Liver (tissue), 9 donors: ENCODE measurements around the gene C2CD4D. TPM values are rescaled to one million over a fixed set of nuclear protein-coding genes. Genes with fewer than 3 reads are reported as not detected.
"Not testable (repeated sequence)": the region's sequence is repeated elsewhere in the genome, so short reads cannot be mapped to it uniquely, and the experiment has no call there.

Source experiments
- DNase-seq: peaks from one replicate; pipeline ENCODE4 v3.0.0-alpha.2; 2017; ENCODE audit warnings: low spot score
- H3K27ac ChIP-seq, 2 donors: one replicate each; pipeline ENCODE4 v1.7.0; 2013; ENCODE audit warnings: inconsistent platforms in 2 of 2, low read length in 2 of 2, control low read depth in 1 of 2, low read depth in 1 of 2, mild to moderate bottlenecking in 1 of 2
- H3K27me3 ChIP-seq, 4 donors: one replicate each; pipeline versions ENCODE4 v1.6.1 to v1.7.0; 2013; ENCODE audit warnings: low read length in 3 of 4, inconsistent platforms in 1 of 4, mild to moderate bottlenecking in 1 of 4, moderate library complexity in 1 of 4; ENCODE audit not compliant: control insufficient read depth in 4 of 4, insufficient read depth in 4 of 4
- H3K36me3 ChIP-seq, 4 donors: one replicate each; pipeline versions ENCODE4 v1.6.1 to v1.7.0; 2013; ENCODE audit warnings: low read length in 3 of 4, mild to moderate bottlenecking in 3 of 4, low read depth in 1 of 4, moderate library complexity in 1 of 4; ENCODE audit not compliant: control insufficient read depth in 4 of 4, insufficient read depth in 3 of 4
- H3K4me1 ChIP-seq, 4 donors: one replicate each; pipeline versions ENCODE4 v1.6.1 to v1.7.0; 2013; ENCODE audit warnings: low read length in 3 of 4, mild to moderate bottlenecking in 3 of 4, moderate library complexity in 1 of 4; ENCODE audit not compliant: control insufficient read depth in 4 of 4, insufficient read depth in 4 of 4
- H3K4me3 ChIP-seq, 3 donors: one replicate each; pipeline versions ENCODE4 v1.6.1 to v1.7.0; 2013; ENCODE audit warnings: low read length in 3 of 3, control low read depth in 1 of 3, low read depth in 1 of 3, mild to moderate bottlenecking in 1 of 3
- H3K9ac ChIP-seq, 2 donors: one replicate each; pipeline ENCODE4 v1.7.0; 2013; ENCODE audit warnings: low read length in 2 of 2, mild to moderate bottlenecking in 2 of 2, moderate library complexity in 2 of 2, control low read depth in 1 of 2, low read depth in 1 of 2
- H3K9me3 ChIP-seq, 4 donors: one replicate each; pipeline versions ENCODE4 v1.6.1 to v1.7.0; 2013; ENCODE audit warnings: low read length in 3 of 4; ENCODE audit not compliant: control insufficient read depth in 4 of 4
- RAD21 ChIP-seq, 2 donors: IDR thresholded peaks; 2 replicates each; pipeline ENCODE4 v1.6.1; 2016; ENCODE audit warnings: antibody characterized with exemption in 2 of 2, mild to moderate bottlenecking in 2 of 2
- TAF1 ChIP-seq: conservative IDR thresholded peaks from 2 replicates; pipeline ENCODE4 v1.6.1; 2016; ENCODE audit warnings: antibody characterized with exemption, mild to moderate bottlenecking
- WGBS: extraction: QIAGEN DNeasy Blood & Tissue Kit; methylation state at CpG from one replicate; pipeline ENCODE4 v1.1.7; 2013; 5-methylcytosine and 5-hydroxymethylcytosine counted together
- polyA plus RNA-seq, 2 donors: library from polyadenylated mRNA; stranded (reverse) in 1 of 2; unstranded in 1 of 2; fragments of 200-250 nt in 1 of 2; fragments of >200 nt in 1 of 2; fragmentation: Nextera tagmentation in 1 of 2; extraction: Ambion mirVana in 1 of 2; gene quantifications; one replicate each; pipeline versions ENCODE4 v1.2.1 to v1.2.3, GENCODE V29; 2013 to 2015
- total RNA-seq, 2 donors: library from RNA; depleted of rRNA; stranded (reverse); fragments of >200 nt; gene quantifications; one replicate each; pipeline ENCODE4 v1.2.3, GENCODE V29; 2014
- TF ChIP-seq, protein P1 (sequence below): fragments of 150-350 bp; IDR thresholded peaks from 2 replicates; pipeline ENCODE4 v1.5.1; 2017; ENCODE audit warnings: improper control_type of control experiment, low read depth, low read length; ENCODE audit not compliant: missing input control
- TF ChIP-seq, protein P2 (sequence below): IDR thresholded peaks from 2 replicates; pipeline ENCODE4 v1.6.1; 2016; ENCODE audit warnings: antibody characterized with exemption, mild to moderate bottlenecking
- donor health status: healthy.
- donor health status: healthy.
- donor health status: healthy.
- donor health status: healthy.
- donor health status: healthy.

C2CD4D gene
- total and polyA plus RNA-seq, 4 donors = 0.02 to 0.08 TPM; not detected in 2

DNA sequence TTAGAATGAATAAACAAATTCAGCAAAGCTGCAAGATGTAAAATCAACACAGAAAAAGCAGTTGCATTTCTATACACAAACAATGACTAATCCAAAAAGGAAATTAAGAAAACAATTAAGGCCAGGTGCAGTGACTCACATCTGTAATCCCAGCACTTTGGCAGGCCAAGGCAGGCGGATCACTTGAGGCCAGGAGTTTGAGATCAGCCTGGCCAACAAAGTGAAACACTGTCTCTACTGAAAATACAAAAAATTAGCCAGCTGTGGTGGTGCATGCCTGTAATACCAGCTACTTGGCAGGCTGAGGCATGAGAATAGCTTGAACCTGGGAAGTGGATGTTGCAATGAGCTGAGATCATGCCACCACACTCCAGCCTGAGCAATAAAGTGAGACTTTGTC, 47.4 kb upstream of the C2CD4D start:
- Histone ChIP-seq H3K4me3 (no peak overlapping the region), H3K9ac (no peak overlapping the region), H3K36me3 (peaks cover 0 to 10% (median 5%) of the 10 kb centered on the region in 4 donors), H3K9me3 (no peaks in the 10 kb centered on the region), H3K4me1 (no peaks in the 10 kb centered on the region), H3K27ac (no peak overlapping the region), H3K27me3 (no peaks in the 10 kb centered on the region)
- TF ChIP-seq, protein P1, sequence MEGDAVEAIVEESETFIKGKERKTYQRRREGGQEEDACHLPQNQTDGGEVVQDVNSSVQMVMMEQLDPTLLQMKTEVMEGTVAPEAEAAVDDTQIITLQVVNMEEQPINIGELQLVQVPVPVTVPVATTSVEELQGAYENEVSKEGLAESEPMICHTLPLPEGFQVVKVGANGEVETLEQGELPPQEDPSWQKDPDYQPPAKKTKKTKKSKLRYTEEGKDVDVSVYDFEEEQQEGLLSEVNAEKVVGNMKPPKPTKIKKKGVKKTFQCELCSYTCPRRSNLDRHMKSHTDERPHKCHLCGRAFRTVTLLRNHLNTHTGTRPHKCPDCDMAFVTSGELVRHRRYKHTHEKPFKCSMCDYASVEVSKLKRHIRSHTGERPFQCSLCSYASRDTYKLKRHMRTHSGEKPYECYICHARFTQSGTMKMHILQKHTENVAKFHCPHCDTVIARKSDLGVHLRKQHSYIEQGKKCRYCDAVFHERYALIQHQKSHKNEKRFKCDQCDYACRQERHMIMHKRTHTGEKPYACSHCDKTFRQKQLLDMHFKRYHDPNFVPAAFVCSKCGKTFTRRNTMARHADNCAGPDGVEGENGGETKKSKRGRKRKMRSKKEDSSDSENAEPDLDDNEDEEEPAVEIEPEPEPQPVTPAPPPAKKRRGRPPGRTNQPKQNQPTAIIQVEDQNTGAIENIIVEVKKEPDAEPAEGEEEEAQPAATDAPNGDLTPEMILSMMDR = no peak
- TF ChIP-seq RAD21 (IDR thresholded peaks at IDR 0.05) (no peak), TAF1 (no peak)
- TF ChIP-seq, protein P2, sequence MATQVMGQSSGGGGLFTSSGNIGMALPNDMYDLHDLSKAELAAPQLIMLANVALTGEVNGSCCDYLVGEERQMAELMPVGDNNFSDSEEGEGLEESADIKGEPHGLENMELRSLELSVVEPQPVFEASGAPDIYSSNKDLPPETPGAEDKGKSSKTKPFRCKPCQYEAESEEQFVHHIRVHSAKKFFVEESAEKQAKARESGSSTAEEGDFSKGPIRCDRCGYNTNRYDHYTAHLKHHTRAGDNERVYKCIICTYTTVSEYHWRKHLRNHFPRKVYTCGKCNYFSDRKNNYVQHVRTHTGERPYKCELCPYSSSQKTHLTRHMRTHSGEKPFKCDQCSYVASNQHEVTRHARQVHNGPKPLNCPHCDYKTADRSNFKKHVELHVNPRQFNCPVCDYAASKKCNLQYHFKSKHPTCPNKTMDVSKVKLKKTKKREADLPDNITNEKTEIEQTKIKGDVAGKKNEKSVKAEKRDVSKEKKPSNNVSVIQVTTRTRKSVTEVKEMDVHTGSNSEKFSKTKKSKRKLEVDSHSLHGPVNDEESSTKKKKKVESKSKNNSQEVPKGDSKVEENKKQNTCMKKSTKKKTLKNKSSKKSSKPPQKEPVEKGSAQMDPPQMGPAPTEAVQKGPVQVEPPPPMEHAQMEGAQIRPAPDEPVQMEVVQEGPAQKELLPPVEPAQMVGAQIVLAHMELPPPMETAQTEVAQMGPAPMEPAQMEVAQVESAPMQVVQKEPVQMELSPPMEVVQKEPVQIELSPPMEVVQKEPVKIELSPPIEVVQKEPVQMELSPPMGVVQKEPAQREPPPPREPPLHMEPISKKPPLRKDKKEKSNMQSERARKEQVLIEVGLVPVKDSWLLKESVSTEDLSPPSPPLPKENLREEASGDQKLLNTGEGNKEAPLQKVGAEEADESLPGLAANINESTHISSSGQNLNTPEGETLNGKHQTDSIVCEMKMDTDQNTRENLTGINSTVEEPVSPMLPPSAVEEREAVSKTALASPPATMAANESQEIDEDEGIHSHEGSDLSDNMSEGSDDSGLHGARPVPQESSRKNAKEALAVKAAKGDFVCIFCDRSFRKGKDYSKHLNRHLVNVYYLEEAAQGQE = no peak
- DNase-seq = no peak
- WGBS = 94% methylated on average over 1 of the region's 1 CpG

DNA sequence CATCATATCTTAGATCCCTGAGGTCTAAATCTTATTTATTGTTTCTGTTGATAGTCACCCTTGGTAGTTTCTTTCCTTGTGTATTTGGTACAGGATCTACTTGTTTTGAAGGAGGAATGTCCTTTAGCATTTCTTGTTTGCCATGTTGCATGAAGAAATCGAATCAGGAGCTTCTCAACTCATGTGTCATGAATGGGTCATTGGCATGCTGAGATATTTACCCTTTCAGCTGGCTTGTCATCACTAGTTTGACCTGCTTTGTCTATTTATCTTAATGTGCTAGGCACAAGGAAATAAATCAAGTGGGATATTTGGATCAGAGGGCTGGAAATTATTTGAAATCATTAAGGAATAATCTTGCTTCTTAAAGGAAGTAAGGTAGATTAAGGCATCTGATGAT, 45.9 kb upstream of the C2CD4D start:
- Histone ChIP-seq H3K36me3 (peaks cover 0 to 10% (median 4%) of the 10 kb centered on the region in 4 donors), H3K9me3 (no peaks in the 10 kb centered on the region), H3K27me3 (no peaks in the 10 kb centered on the region), H3K4me1 (no peaks in the 10 kb centered on the region), H3K9ac (no peak overlapping the region), H3K27ac (no peak overlapping the region), H3K4me3 (no peak overlapping the region)
- DNase-seq = no peak
- 55% methylated on average over 1 of the region's 1 CpG for WGBS
- no peak for TF ChIP-seq TAF1

DNA sequence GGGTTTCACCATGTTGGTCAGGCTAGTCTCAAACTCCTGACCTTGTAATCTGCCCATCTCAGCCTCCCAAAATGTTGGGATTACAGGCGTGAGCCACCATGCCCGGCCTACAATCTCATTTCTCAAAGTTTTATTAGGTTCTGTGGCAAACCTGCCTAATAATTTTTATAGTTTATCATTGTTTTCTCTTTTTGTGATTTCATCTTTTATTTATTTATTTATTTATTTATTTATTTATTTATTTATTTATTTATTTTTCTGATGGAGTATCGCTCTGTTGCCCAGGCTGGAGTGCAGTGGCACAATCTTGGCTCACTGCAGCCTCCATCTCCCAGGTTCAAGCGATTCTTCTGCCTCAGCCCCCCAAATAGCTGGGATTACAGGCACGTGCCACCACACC, 45.3 kb upstream of the C2CD4D start:
- H3K9me3 ChIP-seq, DNase-seq, H3K4me1 ChIP-seq, H3K4me3 ChIP-seq, H3K9ac ChIP-seq, H3K27me3 ChIP-seq, H3K36me3 ChIP-seq, H3K27ac ChIP-seq: not testable (repeated sequence)
- 98% methylated on average over 5 of the region's 5 CpGs for WGBS

DNA sequence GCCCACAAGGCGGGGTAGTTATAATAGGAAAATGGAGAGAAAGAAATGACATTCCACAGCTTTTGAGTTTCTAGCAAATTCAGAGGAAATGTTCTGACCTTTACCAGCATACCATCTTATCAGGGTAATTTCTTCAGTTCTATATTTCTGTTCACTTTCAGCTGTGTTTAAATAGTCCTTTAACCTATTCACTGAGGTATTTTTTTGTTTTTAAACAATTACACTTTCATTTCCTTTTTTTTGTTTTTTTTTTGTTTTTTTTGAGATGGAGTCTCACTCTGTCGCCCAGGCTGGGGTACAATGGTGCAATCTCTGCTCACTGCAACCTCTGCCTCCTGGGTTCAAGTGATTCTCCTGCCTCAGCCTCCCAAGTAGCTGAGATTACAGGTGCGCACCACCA, 44.8 kb upstream of the C2CD4D start:
- not testable (repeated sequence) for H3K4me1 ChIP-seq, H3K4me3 ChIP-seq, H3K27me3 ChIP-seq, DNase-seq, H3K9ac ChIP-seq, H3K27ac ChIP-seq, H3K9me3 ChIP-seq, H3K36me3 ChIP-seq
- WGBS = 93% methylated on average over 3 of the region's 3 CpGs

DNA sequence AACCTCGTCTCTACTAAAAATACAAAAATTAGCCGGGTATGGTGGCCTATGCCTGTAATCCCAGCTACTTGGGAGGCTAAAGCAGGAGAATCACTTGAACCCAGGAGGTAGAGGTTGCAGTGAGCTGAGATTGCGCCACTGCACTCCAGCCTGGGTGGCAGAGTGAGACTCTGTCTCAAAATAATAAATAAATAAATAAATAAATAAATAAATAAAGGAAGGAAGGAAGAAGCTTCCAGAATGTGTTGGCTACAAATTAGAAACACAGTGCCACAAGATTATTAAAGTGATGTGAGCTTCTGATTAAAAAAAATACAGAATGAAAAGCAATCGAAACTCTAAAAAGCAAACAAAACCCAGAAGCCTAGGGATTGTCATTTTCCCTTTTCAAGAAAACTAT, 44.3 kb upstream of the C2CD4D start:
- not testable (repeated sequence) for H3K36me3 ChIP-seq, H3K27ac ChIP-seq, H3K9ac ChIP-seq, H3K4me1 ChIP-seq, H3K9me3 ChIP-seq, H3K27me3 ChIP-seq, DNase-seq, H3K4me3 ChIP-seq
- 96% methylated on average over 4 of the region's 4 CpGs for WGBS

DNA sequence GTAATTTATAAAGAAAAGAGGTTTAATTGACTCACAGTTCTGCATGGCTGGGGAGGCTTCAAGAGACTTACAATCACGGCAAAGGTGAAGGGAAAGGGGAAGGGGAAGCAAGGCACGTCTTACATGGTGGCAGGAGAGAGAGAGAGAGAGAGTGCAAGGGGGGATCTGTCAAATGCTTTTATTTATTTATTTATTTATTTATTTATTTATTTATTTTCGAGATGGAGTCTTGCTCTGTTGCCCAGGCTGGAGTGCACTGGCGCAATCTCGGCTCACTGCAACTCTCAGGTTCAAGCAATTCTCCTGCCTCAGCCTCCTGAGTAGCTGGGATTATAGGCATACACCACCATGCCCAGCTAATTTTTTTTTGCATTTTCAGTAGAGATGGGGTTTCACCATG, 43.3 kb upstream of the C2CD4D start:
- H3K4me3 ChIP-seq, H3K4me1 ChIP-seq, H3K9me3 ChIP-seq, DNase-seq, H3K9ac ChIP-seq, H3K36me3 ChIP-seq, H3K27me3 ChIP-seq, H3K27ac ChIP-seq: not testable (repeated sequence)
- WGBS = 94% methylated on average over 5 of the region's 5 CpGs
